ENCODE measurements around the gene CD22. TPM values are rescaled to one million over a fixed set of nuclear protein-coding genes. Genes with fewer than 3 reads are reported as not detected.

The CD22 gene
- total RNA-seq, 1 experiment from 2014 or later = not detected

- no peaks in the 10 kb centered on the region for H3K27me3 Mint-ChIP-seq (ENCODE audit: low read depth)
- Histone ChIP-seq H4K5ac (ENCODE audit: insufficient read length, low read depth, low read length) (no peak overlapping the region), H3K9ac (ENCODE audit: extremely low read depth, insufficient read length, low read length) (no peak overlapping the region), H4K8ac (replicated peaks; ENCODE audit: insufficient read length, low read depth, low read length) (no peak overlapping the region), H3K56ac (ENCODE audit: insufficient read length, low read depth, low read length) (no peak overlapping the region), H2BK15ac (ENCODE audit: low read depth, low read length) (no peak overlapping the region), H3K18ac (ENCODE audit: insufficient read length, low read depth, low read length) (no peak overlapping the region), H2AK5ac (ENCODE audit: insufficient read length, low read length) (no peak overlapping the region), H2BK5ac (ENCODE audit: insufficient read length, low read length) (no peak overlapping the region), H3K79me2 (ENCODE audit: insufficient read depth, low read length) (no peaks in the 10 kb centered on the region), H3T11ph (ENCODE audit: low read length) (no peak overlapping the region), H3K27me3 (ENCODE audit: insufficient read depth, low read length) (no peaks in the 10 kb centered on the region), H2BK12ac (ENCODE audit: insufficient read length, low read depth, low read length) (no peak overlapping the region), H3K23me2 (ENCODE audit: insufficient read length, low read depth, low read length, poor library complexity, severe bottlenecking) (no peaks in the 10 kb centered on the region), H3K9me3 (ENCODE audit: control insufficient read depth, low read depth, low read length) (no peaks in the 10 kb centered on the region), H3K4ac (ENCODE audit: low read depth, low read length) (no peak overlapping the region), H4K20me1 (ENCODE audit: control insufficient read depth, insufficient read depth, insufficient read length) (no peaks in the 10 kb centered on the region), H3K27ac (ENCODE audit: insufficient read length, low read depth, low read length) (no peak overlapping the region), H2BK120ac (ENCODE audit: low read depth, low read length, poor library complexity, severe bottlenecking) (no peak overlapping the region), H3K4me1 (ENCODE audit: insufficient read depth, low read length) (no peaks in the 10 kb centered on the region; the same call in 1 of the 2 replicates), H2BK20ac (ENCODE audit: low read depth, low read length, poor library complexity, severe bottlenecking) (no peak overlapping the region), H3K4me2 (ENCODE audit: insufficient read depth, insufficient read length, low read length) (no peak overlapping the region), H3K23ac (ENCODE audit: insufficient read length, low read depth, low read length) (no peak overlapping the region), H3K14ac (ENCODE audit: insufficient read depth, low read length) (no peak overlapping the region), H4K91ac (ENCODE audit: insufficient read length, low read depth, low read length) (no peak overlapping the region), H3K79me1 (ENCODE audit: insufficient read depth, low read depth, low read length, poor library complexity, severe bottlenecking) (no peaks in the 10 kb centered on the region), H2AFZ (ENCODE audit: low read length) (no peak overlapping the region)
- no peak overlapping the region for H3K4me3 Mint-ChIP-seq
- H3K9me3 Mint-ChIP-seq = no peaks in the 10 kb centered on the region
- peaks cover 0 to 10% of the 10 kb centered on the region in 2 experiments; a peak in 2 of 4 replicates for H3K4me1 Mint-ChIP-seq
- peak; percentile 66 for DNase-seq
- no peak overlapping the region; a peak in 1 of 7 replicates for H3K27ac Mint-ChIP-seq
- TF ChIP-seq, protein P1, sequence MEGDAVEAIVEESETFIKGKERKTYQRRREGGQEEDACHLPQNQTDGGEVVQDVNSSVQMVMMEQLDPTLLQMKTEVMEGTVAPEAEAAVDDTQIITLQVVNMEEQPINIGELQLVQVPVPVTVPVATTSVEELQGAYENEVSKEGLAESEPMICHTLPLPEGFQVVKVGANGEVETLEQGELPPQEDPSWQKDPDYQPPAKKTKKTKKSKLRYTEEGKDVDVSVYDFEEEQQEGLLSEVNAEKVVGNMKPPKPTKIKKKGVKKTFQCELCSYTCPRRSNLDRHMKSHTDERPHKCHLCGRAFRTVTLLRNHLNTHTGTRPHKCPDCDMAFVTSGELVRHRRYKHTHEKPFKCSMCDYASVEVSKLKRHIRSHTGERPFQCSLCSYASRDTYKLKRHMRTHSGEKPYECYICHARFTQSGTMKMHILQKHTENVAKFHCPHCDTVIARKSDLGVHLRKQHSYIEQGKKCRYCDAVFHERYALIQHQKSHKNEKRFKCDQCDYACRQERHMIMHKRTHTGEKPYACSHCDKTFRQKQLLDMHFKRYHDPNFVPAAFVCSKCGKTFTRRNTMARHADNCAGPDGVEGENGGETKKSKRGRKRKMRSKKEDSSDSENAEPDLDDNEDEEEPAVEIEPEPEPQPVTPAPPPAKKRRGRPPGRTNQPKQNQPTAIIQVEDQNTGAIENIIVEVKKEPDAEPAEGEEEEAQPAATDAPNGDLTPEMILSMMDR (conservative IDR thresholded peaks at IDR 0.05) = peak; percentile 69
- no CpG with 5 or more reads among the region's 20 CpGs for WGBS (ENCODE audit: extremely low coverage, insufficient read length, low lambda C conversion rate)
- peaks cover 0 to 2% (median 0%) of the 10 kb centered on the region in 3 experiments; a peak in 1 of 7 replicates for H3K36me3 Mint-ChIP-seq (ENCODE audit: insufficient read depth in 1 of 3, low read depth in 3 of 3)
These were observed 22.3 kb upstream of the CD22 start for GRCh38 chr19:35306473-35307246.

Measured in H9 (cell line).